SK-N-SH treated with all-trans-retinoic acid at 6 μM for 48 hours (cell line): Measurements from ENCODE around the gene COL8A2.

Experiments used
- ARNTL ChIP-seq: fragments of 450-650 bp; formaldehyde crosslinking; IDR thresholded peaks from 2 replicates; pipeline ENCODE4 v1.5.0; 2020; ENCODE audit warnings: low read depth, mild to moderate bottlenecking, moderate library complexity, borderline replicate concordance
- BACH2 ChIP-seq: fragments of 250-450 bp; sonication (Bioruptor Pico); IDR thresholded peaks from 2 replicates; pipeline ENCODE4 v1.9.0; 2021; ENCODE audit warnings: mild to moderate bottlenecking, borderline replicate concordance
- TCF4 ChIP-seq: fragments of 250-450 bp; sonication (Bioruptor Pico); IDR thresholded peaks from 2 replicates; pipeline ENCODE4 v1.8.0; 2021; ENCODE audit warnings: mild to moderate bottlenecking, moderate library complexity, borderline replicate concordance

DNA sequence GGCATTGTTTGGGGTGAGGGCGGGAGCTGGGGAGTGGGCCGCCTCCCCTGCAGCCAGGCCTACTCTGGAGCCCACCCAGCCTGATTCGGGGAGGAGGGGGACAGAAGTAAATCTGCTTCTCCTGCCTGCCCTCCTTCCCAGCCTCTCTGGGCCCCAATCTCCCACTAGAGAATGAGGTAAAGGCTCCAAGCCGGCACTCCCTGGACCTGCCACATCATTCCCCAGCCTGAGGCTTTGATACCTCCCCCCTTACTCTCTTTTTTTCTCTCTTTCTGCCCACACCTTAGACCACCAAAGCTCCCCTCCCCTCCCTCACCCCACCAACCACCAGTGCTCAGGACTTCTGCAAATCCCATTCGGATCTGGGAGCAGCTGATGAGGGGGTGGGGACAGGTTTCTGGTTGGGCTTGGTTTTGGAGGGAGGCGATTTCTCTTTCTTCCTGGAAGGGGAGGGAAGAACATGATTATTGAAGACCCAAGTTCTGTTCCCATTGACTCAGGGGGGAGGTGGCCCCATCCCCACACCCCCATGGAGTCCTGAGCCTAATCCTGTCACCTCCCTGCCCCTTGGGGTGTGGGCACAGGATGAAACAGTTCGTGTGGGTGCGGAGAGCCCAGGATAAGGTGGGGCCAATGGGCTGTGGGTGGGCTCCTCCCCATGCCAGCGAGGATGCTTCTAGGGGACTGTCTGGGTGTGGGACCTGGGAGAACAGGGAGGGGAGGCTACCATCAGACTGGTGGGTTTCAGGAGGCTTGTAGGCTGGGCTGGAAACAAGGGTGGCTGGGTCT is 32.3 kb upstream of the COL8A2 start:
- no peak for TF ChIP-seq BACH2
- no peak for TF ChIP-seq TCF4
- no peak for TF ChIP-seq ARNTL (CRISPR knock-in tag)
